Kidney glomerular epithelial cell (primary cell): Measurements from ENCODE around the gene PALM.
"Not testable (repeated sequence)": the region's sequence is repeated elsewhere in the genome, so short reads cannot be mapped to it uniquely, and the experiment has no call there.

Source experiments
- DNase-seq: peaks from one replicate; lab custom pipeline; 2025; lab: John Stamatoyannopoulos, UW

PALM gene

DNA sequence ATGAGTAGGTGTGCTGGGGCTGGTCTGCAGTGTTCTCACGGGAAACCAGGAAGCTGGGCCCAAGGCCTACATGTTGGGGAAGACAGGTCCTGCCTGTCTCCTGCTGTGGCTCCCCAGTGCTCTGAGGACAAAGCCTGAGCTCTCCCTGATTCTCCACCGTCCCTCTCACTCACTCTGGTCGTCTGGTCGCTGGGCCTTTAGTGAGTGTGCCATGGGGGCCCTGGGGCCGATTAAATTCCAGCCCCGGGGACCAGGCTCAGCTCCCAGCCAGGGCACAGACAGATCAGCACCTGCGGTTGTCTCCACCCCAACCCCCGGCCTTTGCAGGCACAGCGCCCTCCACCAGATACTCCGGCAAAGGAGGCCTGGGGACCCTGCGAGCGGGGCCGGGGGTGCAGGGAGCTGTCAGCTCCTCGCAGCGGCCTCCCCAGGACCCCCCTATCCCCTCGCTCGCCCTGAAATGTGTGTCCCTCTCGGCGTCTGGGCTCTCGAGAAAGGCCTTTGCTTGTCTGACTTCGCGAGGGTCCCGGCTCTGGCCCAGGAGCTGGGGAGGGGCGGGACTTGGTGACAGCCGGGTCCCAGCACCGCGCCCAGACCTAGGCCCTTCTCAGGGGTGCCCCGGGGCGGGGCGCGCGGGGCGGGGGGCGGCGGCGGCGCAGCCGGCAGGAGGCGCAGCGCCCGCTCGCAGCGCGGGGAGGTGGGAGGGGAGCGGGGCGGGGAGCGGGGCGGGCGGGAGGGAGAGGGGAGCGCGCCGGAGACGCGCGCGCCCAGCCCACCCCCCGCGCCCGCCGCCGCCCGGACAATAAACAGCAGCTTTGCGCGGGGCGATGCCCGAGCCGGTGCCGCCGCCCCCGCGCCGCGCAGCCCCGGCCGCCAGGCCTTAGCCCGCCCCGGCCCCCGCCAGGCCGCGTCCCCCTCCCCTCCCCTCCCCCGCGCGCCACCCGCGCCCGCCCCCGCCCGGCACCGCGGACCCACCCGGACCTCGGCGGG lies at the start of gene PALM:
TSS of gene PALM (plus strand) at position 782 of the 990 bp plus-strand sequence. CDS start 212 bp downstream, outside the sequence.
- DNase-seq, result no peak

GRCh38 chr19:660793-661426 lies 47.8 kb upstream of the PALM start:
- peak; percentile 55 for DNase-seq

DNA sequence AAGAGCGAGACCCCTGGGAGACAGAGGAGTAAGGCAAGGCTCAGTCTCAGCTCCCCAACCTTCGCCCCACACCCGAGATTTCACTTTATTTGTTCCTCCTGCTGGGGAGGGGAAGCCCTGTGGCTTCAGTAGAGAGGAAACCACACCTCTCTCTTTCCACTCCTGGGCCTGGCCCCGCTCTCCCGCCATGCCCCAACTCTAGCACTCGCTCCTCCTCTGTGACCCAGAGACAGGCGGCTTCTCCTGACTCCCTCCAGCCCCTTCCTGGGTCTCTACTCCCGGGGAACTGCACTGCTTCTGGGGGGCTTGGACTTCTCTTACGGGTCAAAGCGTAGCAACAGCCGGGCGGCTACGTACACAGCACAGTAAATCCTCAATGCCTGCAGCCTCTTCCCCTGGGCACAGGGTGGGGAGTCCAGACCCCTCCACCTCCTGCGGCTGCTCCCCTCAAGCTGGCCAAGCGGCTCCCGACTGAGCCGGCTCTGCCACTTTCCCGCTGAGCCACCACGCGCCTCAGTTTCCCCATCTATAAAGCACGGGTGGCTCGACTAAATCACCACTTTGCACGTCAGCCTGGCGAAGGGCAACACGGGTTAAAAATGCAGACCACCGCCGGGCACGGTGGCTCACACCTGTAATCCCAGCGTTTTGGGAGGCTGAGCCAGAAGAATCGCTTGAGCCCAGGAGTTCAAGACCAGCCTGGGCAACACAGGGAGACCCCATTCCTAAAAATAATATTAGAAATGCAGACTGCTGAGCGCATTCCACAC lies 47.1 kb upstream of the PALM start:
- DNase-seq, result no peak

DNA sequence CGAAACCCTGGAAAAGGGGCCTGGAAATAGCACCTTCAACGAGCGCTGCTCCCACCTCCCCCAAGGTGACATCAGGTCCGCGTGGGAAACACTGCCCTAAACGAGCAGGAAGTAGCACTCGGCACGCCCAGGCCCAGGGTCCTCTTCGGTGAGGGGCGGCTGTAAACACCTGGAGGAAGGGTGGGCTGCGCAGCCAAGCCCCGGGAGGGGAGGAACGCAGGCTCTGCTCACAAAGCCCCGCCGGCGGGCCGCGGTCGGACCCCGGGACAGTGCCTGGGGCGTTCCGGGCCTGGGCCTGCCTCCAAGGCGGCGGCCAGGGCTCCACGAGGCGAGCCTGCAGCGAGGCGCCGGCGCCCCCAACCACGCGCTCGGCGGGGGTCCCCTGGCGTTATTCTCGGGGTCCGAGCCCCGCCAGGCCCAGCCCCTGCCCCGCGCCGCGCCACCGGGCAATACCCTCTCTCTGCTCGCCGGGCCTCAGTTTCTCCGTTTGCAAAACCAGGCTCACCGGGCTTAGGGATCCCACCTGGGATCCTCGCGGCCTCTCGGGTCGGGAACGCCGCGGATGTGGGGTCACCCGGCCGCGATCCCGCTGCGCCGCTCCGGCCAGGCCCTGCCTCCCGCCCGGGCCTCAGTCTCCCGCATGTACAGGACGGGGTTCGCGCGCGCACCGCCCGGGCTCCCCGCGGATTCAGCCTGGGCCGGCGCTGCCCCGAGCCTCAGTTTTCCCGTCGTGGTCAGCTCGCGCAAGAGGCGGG lies 46.4 kb upstream of the PALM start:
- peak; percentile 36 for DNase-seq

DNA sequence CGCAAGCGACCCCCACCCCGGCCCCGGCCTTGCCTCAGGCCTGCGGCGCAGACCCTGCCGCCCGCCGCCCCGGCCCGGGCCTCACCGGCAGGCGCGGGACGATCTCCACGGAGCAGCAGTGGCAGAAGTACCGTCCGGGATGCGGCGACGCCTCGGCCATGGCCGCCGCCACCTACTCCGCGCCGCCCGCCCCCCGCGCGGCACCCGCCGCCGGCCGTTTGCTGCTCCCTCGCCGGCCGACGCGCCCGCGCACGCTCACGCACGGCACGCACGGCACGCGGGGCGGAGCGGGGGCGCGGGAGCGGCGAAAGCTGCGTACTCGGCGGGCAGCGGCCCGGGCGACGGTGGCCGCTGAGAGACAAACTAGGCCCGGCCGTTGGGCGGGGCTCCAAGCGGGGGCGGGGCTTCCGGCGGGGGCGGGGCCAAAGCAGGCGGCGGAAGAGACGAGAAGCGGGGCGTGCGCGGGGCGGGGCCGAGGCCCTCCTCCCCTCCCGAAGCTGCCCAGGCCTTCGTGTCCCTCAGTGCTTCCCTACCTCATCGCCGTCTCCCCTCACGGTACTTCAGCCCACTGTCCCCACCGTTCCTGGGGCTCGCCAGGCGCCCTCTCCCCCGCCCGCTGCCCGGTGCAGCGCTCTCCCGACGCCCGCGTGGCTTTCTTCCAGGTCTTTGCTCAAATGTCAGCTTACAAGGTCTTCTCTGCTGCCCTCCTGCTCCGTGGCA lies 45.6 kb upstream of the PALM start, which contains the start of gene RNF126:
TSS of gene RNF126 (minus strand) at position 253 of the 720 bp plus-strand sequence. CDS start at position 160, 93 bp downstream.
- DNase-seq, result peak; percentile 80

DNA sequence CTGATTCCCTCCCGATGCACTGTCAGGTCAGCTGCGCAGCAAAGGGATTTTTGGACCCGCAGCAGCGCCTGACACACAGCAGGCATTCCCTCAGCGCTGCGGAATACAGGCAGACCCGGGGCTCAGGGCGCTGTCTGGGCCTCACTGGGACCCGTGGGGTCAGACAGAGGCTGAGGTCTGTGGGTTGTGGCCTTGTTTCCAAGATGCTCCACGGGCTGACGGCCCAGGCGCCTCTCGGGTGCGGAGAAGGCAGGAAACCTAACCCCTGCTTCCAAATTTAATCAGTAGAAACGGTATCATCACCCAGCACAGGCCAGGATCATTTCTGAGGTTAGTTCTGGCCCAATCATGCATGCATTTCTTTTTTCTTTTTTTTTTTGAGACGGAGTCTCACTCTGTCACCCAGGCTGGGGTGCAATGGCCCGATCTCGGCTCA lies 45.0 kb upstream of the PALM start:
- DNase-seq, result no peak

- peak; percentile 72 for DNase-seq
Observed at GRCh38 chr19:664913-665443, 43.8 kb upstream of the PALM start.

GRCh38 chr19:666985-667573 lies 41.7 kb upstream of the PALM start:
- DNase-seq, result not testable (repeated sequence)

DNA sequence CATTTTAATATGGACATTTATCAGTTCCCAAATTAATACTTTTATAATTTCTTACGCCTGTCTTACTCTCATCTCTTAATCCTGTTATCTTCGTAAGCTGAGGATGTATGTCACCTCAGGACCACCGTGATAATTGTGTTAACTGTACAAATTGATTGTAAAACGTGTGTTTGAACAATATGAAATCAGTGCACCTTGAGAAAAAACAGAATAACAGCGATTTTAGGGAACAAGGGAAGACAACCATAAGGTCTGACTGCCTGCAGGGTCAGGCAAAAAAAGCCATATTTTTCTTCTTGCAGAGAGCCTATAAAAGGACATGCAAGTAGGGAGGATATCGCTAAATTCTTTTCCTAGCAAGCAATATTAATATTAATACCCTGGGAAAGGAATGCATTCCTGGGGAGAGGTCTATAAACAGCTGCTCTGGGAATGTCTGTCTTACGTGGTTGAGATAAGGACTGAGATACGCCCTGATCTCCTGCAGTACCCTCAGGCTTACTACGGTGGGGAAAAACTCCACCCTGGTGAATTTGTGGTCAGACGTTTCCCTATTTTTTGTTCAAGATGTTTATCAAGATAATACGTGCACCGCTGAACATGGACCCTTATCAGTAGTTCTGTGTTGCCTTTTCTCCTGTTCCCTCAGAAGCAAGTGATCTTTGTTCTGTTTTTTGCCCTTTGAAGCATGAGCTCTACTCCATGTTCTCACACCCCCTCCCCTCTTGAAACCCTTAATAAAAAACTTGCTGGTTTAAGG lies 39.9 kb upstream of the PALM start:
- DNase-seq, result not testable (repeated sequence)

DNA sequence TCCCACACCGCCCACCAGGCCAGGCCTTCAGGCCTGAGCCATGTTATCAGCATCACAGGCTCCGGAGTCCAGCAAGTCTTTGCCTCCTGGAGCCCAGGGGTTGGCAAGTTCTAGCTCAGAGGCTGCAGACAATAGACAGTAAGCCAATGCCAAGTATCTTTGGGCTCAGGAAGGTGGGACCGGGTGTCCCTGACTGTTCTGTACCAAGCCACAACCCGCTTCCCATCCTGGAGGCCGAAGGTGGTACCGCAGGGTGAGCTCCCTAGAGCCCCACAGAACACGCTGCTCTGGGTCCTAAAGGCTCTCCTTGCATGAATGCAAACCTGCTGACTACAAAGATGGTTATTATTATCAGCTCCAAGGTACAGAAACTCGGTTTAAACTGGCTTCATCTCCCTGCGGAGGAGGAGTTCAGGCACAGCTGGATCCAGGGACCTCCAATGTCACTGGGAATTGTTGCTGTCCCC lies 38.1 kb upstream of the PALM start:
- no peak for DNase-seq

DNA sequence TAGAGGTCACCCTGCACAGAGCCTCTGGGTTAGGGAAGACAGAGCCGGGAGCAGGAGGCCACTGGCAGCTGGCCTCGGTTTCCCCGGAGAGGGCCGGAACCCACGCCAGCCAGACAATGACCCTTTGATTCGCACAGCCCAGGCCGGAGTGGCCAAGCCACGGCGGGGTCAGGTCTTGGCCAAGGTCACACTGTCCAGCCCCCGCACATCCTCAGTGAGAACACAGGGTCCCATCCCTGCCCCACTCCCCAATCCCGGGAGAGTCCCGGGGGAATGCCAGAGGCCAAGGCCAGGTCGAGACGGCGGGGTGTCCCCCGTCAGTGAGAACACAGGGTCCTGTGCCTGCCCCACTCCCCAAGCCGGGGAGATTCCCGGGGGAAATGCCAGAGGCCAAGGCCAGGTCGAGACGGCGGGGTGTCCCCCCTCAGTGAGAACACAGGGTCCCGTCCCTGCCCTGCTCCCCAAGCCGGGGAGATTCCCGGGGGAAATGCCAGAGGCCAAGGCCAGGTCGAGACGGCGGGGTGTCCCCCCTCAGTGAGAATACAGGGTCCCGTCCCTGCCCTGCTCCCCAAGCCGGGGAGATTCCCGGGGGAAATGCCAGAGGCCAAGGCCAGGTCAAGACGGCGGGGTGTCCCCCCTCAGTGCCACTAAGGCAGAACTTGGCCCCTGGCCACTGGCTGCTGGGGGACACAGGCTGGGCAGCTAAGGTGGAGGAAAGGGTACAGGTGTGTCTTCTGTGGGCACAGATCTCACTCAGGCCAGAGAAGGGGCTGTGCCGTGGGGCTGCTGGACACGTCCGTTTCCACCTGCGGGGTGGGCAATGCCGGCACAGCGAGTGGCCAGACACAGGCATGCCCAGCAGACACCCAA lies 34.2 kb upstream of the PALM start:
- no peak for DNase-seq

- no peak for DNase-seq
Observed at GRCh38 chr19:676007-676338, 32.8 kb upstream of the PALM start.

DNA sequence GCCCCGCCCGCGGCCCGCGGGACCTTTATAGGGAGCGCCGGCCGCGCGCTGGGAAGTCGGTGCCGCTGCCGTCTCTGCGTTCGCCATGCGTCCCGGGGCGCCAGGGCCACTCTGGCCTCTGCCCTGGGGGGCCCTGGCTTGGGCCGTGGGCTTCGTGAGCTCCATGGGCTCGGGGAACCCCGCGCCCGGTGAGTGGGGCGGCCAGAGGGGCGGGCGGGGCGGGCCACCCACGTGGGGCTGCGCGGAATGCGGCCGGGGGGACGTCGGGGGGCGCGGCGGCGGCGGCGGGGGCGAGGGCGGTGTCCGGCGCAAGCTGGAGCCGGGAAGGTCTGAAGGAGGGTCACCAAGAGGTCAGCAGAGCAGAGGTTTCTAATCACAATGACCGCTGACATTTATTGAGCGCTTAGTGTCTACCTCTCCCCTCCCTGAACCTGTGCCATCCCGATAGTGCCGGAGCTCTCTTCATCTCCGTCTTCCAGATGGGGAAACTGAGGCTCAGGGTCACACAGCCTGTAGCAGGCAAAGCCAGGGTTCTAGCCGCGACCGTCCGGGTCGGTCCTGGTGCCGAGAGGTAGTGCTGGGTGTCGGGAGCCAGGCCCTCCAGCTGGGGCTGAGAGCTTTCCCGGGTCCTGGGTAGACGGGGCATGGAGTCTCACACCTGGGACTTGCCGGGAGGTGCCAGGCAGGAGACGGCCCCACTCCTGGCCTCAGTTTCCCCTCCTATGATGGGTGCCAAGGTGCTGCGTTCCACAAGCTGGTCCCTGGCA lies 32.2 kb upstream of the PALM start, which contains the start of gene FSTL3:
TSS of gene FSTL3 (plus strand) at position 54 of the 767 bp plus-strand sequence. CDS start at position 86, 32 bp downstream.
- DNase-seq, result no peak

DNA sequence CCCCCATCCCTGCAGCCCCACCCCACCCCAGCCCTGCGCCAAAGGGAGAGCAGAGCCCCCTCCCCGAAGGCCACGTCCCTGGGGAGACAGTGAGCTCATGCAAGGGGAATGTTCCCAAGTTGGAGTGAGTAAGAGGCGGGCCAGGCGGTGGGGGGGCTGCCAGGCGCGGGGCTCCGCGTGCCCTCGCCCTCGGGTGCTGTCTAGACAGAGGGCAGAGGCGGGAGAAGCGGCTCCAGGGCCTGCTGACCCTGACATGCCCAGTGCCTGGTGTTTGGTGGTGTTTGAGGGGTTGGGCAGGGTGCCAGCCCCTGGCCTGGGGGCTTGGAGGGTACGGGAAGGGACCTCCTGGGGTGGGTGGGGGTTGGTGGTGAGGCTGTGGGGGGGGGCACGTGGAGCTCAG lies 31.5 kb upstream of the PALM start:
- DNase-seq, result peak; percentile 81

DNA sequence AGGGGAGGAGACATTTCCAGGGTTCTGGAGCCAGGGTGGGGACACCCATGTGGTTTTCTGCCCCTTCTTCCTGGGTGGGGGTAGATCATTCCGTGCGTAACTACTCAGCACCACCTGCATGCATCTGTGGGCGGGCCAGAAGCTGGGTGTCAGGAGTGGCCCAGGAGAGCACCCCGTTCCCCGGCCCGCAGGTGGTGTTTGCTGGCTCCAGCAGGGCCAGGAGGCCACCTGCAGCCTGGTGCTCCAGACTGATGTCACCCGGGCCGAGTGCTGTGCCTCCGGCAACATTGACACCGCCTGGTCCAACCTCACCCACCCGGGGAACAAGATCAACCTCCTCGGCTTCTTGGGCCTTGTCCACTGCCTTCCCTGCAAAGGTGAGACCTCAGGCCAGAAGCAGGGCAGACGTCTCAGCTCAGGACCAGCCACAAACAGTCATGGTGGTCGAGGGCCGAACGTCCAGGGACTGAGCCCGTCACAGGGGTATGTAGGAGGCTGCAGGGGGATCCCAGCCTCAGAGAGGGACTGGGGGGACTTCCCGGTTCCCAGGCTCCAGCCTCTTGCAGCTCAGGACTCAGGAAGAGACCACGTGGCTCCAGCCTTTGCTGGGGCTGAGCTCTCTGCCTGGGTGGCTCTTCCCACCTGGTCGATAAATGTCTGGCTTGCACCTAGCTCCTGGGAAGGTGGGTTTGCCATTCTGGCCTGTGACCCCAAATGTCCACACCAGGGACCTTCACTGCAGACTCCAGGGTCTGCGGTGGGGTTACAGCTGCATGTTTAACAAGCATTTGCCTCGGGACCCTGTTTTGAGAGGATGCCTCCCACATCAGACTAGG lies 30.9 kb upstream of the PALM start:
- peak; percentile 52 for DNase-seq

DNA sequence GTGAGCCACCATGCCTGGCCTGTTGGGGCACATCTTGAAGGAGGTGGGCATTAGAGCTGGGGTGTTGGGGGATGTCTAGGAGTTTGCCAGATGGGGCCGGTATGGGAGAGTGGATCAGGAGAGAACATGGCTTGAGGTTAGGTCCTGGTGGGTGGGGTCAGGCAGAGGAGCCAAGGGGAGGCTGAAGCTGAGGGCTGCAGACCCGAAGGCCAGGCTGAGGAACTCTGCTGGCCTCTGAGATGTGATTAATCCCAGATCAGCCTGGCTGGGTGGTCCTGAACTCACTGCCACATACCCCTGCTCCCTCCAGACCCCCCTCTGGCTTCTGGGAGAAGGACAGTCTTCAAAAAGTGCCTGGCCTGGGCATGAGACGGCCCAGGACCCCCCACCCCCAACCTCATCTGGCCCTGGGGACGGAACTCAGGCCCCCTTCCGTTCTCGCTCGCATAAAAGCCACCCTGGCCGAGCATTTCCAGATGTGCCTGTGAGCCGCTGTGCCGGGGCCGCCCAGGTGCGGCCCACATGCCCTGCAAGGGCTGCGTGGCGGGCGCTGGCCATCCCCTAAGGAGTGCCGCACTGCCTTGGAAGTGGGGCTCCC lies 29.8 kb upstream of the PALM start:
- DNase-seq, result no peak
